NCI-H146 treated with DMSO at 0.1 percent for 48 hours (cell line): ENCODE measurements around the gene CDH11.

Experiments used
- DNase-seq: peaks from one replicate; lab custom pipeline; 2025; ENCODE audit not compliant: unreplicated experiment; lab: John Stamatoyannopoulos, UW

Gene CDH11

DNA sequence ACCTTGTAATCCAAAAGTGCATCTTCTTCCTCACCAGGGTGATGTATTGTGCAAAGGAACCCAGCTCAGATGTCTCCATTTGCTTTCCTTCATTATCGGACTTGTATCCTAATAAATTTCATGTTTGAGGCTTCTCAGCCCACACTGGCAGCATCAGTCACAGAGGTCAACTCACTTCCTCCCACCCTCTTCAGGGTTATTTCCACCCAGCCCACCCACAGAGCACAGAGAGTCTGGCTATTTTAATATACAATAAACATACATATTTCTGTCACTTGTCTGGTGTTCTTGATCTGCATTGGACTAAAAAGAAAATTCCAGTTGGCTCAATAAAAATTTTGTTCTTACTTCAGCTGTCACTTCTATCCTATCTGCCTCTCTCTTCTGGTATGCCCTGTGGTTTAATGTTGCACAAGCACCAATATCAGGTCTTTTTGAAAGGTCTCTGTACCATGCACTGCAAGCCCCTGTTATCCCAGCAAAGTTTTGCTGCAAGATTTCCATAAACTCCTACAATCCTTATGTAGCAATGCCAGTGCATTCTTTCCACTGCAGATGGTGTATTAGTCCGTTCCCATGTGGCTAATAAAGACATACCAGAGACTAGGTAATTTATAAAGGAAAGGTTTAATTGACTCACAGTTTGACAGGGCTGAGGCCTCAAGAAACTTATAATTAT is 201.8 kb downstream of the CDH11 start:
- DNase-seq = no peak

DNA sequence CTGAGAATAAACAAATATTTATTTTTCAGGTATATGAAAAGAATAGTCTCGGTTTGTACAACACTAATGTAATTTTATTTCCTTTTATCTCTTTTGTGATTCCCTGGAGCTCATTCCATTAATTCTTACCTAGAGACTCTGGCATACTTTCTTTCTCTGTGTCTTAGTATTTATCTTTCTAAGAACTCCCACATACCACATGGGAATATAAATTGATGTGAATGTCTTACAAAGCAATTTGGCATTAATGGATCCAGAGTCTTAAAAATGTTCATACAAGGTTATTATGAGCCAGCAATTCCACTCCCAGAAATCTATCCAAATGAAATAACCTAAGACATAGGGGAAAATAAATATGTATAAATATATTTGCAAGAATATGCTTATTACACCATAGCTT is 202.7 kb downstream of the CDH11 start:
- no peak for DNase-seq

DNA sequence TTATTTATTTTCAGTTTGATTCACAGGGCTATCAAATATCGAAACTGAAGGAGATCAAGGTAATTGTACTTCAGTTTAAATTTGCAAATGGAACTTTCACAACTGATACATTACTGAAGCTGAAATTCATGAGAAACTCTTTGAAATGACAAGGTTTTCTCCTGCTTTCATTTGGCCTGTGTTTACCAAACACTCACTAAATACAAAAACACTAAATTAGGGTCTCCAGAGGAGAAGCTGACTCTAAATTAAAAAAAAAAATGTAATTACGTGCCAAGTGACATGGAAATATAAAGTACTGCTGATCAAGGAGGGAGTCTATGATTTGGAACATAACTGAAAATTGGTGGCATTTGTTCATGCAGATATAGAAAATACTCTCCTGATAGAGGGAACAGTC is 205.8 kb downstream of the CDH11 start:
- no peak for DNase-seq

DNA sequence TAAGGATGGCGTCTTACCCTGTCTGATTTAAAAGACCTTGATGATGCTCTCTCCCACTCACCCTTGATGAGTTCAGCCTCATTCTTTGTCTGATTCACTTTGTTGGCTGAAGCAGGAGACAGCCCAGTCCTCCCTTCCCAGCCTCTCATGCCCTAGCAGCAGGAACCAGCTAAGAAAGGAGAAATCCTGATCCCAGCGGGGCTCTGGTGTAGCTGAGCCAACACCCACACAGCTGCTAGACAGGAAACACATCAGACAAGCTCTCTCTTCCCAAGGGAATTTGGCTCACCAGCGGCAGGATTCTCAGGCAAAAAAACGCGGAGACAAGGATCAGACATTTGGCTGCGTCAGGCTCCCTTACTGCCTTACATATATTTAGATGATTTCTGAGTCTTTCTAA is 211.5 kb downstream of the CDH11 start:
- no peak for DNase-seq

DNA sequence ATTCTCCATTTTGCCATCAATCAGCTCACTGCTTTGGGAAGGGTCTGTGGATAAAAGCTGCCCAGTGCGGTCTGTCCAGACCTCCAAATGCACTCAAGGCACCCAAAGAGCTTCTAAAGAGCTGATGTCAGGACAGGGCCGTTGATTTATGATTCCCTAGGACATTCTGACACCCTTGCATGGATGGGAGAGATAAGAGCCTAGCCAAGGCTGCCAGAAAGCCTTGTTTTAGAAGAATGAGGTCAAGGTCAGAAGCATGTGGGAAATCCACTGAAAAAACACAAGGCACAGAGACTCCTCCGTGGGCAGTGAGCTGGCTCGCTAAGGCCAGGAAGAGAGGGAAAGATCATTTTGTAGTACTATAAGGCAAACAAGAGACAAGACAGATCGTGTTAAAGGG is 214.0 kb downstream of the CDH11 start:
- no peak for DNase-seq

DNA sequence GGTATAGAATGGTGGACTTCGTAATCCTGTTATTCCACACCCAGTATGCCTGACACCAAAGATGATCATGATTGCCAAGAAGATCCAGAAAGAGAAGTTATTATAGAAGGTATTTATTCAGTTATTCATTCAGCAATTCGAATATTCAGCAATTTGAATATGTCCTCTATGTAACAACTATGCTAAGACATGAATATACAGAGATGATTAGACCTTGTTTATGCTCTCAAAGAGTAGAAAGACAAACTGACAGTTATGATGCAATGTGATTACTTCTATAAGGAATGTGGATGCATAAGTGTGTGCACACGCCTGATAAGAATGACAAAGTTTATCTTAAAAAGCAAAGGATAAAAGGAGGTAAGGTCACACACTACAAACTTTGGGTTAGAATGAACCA is 218.1 kb downstream of the CDH11 start:
- no peak for DNase-seq

DNA sequence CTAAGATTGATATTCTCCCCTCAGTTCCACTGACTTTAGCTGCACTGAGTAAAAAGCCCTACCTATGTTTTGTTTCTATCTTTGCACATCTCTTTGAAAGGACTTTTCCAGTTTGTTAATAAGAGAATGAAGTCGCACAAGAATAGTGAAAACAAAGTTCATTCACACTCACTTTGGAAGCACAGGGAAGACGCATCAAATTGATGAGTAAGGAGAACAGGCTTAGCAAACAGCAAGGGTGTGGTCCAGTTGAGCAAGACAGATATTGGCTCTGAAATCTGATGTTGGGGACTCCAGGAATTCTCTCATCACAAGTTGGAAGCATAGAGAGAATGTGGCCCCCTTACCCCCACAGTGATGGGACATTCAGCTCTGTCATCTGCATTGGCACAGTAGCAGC is 221.3 kb downstream of the CDH11 start:
- no peak for DNase-seq

DNA sequence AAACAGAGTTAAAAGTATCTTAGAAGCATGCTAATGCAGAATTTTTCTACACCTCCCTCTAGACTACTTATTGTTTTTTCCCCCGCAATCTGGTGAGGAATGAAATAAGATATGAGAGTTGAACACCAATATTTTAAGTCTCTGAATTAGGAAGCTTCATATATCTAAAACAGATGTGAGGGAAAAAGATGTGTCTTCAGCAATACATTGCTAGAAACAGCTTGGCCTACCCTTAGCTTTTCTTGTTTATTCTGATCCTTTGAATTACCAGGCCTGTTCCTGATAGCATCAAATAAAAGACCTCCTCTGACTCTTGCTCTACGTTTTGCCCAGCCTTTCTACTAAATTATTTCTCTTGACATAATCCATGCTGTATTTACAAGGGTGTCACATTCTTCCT is 221.8 kb downstream of the CDH11 start:
- DNase-seq = no peak

DNA sequence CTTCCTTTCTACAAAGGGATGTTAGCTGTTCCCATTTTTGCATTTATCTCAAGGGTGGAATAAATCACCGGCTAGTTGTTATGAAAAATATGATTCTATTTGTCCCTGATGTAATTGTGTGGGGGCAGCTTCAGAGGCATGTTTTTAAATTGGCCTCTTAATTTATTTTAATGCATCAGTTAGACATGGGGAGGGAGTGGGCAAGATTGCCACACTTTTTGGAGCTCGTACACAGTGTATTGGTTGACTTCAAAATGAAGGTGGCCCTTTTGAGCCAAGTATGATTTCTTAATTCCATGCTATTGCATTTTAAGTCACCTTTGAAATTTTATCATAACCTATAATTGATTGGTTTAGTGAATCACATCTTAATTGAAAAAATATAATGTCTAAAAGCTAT is 223.7 kb downstream of the CDH11 start:
- no peak for DNase-seq
